ENCODE measurements around the gene ARHGAP42. TPM values are rescaled to one million over a fixed set of nuclear protein-coding genes. Genes with fewer than 3 reads are reported as not detected.
"Not testable (repeated sequence)": the region's sequence is repeated elsewhere in the genome, so short reads cannot be mapped to it uniquely, and the experiment has no call there.

Gene ARHGAP42
- total RNA-seq, 6 experiments from 2014 or later, result 1.1 to 3.1 (median 2.3) TPM

DNA sequence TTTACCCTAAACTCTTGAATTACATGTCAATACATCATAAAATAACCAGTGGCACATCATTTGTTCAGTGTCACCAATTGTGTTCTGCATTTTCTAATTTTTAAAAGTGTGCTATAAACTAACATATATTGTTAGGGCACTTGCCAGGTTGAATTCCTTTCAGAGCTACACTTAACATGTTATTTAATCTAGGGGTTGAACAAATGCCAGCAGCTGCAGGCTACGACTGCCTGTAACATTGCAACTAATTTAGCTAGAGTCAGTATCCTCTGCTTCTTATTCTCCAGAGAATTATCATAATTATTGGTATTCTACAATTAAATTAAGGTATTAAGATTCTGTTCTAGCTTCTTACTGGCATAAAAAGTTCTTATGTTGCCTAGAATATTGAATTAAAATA, 46.4 kb upstream of the ARHGAP42 start:
- DNase-seq, result no peak
- TF ChIP-seq CTCF (IDR thresholded peaks at IDR 0.05), result no peak
- no peaks in the 10 kb centered on the region for H3K36me3 Mint-ChIP-seq (ENCODE audit: low read depth)
- peaks cover 16% of the 10 kb centered on the region; the same call in 1 of the 2 replicates for H3K4me1 Mint-ChIP-seq (ENCODE audit: low read depth)
- no peak overlapping the region for H3K27ac Mint-ChIP-seq
- H3K9me3 Mint-ChIP-seq, result no peaks in the 10 kb centered on the region
- no peaks in the 10 kb centered on the region for H3K27me3 Mint-ChIP-seq (ENCODE audit: insufficient read depth)
- H3K4me3 Mint-ChIP-seq, result no peak overlapping the region

DNA sequence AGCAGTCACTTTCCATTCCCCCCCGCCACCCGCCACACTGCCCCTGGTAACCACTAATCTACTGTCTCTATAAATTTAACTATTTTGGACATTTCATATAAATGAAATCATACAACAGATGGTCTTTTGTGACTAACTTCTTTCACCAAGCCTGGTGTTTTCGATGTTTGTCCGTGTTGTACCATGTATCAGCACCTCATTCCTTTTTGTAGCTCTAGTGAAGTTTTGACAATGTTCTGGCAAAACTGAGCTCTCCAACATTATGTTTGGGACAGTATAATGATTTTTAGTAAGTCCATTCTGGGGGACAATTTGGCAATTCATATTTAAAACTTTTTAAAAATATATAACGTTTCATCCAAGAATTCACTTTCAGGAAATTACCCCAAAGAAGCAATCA, 45.6 kb upstream of the ARHGAP42 start:
- H3K27me3 Mint-ChIP-seq (ENCODE audit: insufficient read depth), result no peaks in the 10 kb centered on the region; the same call in 1 of the 2 replicates

GRCh38 chr11:100646545-100646944, 40.5 kb upstream of the ARHGAP42 start:
- Mint-ChIP-seq H3K27ac (no peak overlapping the region), H3K27me3 (ENCODE audit: insufficient read depth) (peaks cover 2% of the 10 kb centered on the region), H3K9me3 (peaks cover 4% of the 10 kb centered on the region; the same call in 1 of the 2 replicates), H3K4me3 (no peak overlapping the region), H3K36me3 (ENCODE audit: low read depth) (no peaks in the 10 kb centered on the region), H3K4me1 (ENCODE audit: low read depth) (no peaks in the 10 kb centered on the region)
- DNase-seq, result no peak
- TF ChIP-seq CTCF (IDR thresholded peaks at IDR 0.05), result no peak

More for the DNA sequence above, 45.6 kb upstream of the ARHGAP42 start:
- DNase-seq, result no peak
- H3K4me1 Mint-ChIP-seq (ENCODE audit: low read depth), result peaks cover 16% of the 10 kb centered on the region; the same call in 1 of the 2 replicates
- H3K9me3 Mint-ChIP-seq, result no peaks in the 10 kb centered on the region
- H3K4me3 Mint-ChIP-seq, result no peak overlapping the region
- TF ChIP-seq CTCF (IDR thresholded peaks at IDR 0.05), result no peak
- H3K36me3 Mint-ChIP-seq (ENCODE audit: low read depth), result no peaks in the 10 kb centered on the region
- H3K27ac Mint-ChIP-seq, result no peak overlapping the region

DNA sequence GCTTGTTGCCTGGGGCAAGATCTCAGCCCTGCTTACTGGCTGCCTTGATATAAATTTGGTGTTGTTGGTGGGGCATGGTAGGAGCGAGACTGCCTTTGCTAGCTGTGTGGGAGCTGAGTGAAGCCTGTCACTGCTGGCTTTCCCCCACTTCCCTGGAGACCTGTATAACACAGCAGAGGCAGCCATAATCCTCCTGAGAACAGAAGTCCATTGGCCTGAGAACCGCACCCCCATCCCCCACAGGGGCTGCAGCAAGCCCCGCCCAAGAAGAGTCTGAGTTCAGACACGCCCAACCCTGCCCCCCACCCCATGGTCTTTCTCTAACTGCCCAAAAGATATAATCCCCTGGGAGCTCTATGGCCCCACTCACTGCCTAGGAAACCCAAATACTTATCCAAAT, 39.2 kb upstream of the ARHGAP42 start:
- no peak overlapping the region for H3K4me3 Mint-ChIP-seq
- H3K27ac Mint-ChIP-seq, result no peak overlapping the region
- DNase-seq, result no peak
- H3K27me3 Mint-ChIP-seq (ENCODE audit: insufficient read depth), result peaks cover 2% of the 10 kb centered on the region
- no peaks in the 10 kb centered on the region for H3K4me1 Mint-ChIP-seq (ENCODE audit: low read depth)
- H3K36me3 Mint-ChIP-seq (ENCODE audit: low read depth), result no peaks in the 10 kb centered on the region
- TF ChIP-seq CTCF (IDR thresholded peaks at IDR 0.05), result no peak
- H3K9me3 Mint-ChIP-seq, result peaks cover 4% of the 10 kb centered on the region; the same call in 1 of the 2 replicates

DNA sequence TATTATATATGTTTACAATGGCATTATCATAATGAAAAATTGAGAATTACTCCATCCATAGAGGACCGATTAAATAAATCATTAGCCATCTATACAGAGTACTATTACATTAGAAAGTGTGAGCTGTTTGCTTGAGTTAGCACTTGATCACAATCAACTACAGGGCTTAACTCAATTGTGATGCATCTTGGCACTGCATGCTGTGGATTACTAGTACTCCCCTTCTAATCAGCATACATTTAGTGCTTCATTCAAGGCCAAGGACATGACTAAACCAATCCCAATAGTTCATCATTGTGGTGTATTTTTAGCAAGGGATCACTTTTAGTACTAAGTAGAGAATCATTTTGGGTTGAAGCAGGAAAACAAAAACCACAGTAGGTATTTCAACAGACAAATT, 23.5 kb upstream of the ARHGAP42 start:
- H3K27ac Mint-ChIP-seq, result no peak overlapping the region
- H3K4me3 Mint-ChIP-seq, result no peak overlapping the region
- DNase-seq, result no peak
- H3K9me3 Mint-ChIP-seq, result no peaks in the 10 kb centered on the region
- H3K4me1 Mint-ChIP-seq (ENCODE audit: low read depth), result no peaks in the 10 kb centered on the region
- H3K36me3 Mint-ChIP-seq (ENCODE audit: low read depth), result no peaks in the 10 kb centered on the region
- no peaks in the 10 kb centered on the region for H3K27me3 Mint-ChIP-seq (ENCODE audit: insufficient read depth)
- TF ChIP-seq CTCF (IDR thresholded peaks at IDR 0.05), result no peak

GRCh38 chr11:100663996-100664395, 23.1 kb upstream of the ARHGAP42 start:
- Mint-ChIP-seq H3K36me3 (ENCODE audit: low read depth) (no peaks in the 10 kb centered on the region), H3K4me1 (ENCODE audit: low read depth) (no peaks in the 10 kb centered on the region), H3K27me3 (ENCODE audit: insufficient read depth) (no peaks in the 10 kb centered on the region), H3K27ac (no peak overlapping the region), H3K4me3 (no peak overlapping the region), H3K9me3 (no peaks in the 10 kb centered on the region)
- no peak for TF ChIP-seq CTCF (IDR thresholded peaks at IDR 0.05)
- DNase-seq, result no peak

- not testable (repeated sequence) for H3K4me1 Mint-ChIP-seq (ENCODE audit: low read depth); H3K4me3 Mint-ChIP-seq; H3K9me3 Mint-ChIP-seq; H3K27ac Mint-ChIP-seq; H3K36me3 Mint-ChIP-seq (ENCODE audit: low read depth); H3K27me3 Mint-ChIP-seq (ENCODE audit: insufficient read depth); DNase-seq
Measured at GRCh38 chr11:100666816-100667215, 20.3 kb upstream of the ARHGAP42 start.

All from HFFc6 (cell line).